K562 (cell line): ENCODE measurements around the gene CGB3. TPM values are rescaled to one million over a fixed set of nuclear protein-coding genes. Genes with fewer than 3 reads are reported as not detected.

Experiments used
- BACH1 ChIP-seq: fragments of 200-800 bp; sonication (Bioruptor generic); IDR thresholded peaks from 2 replicates; pipeline ENCODE4 v1.6.1; 2016; ENCODE audit warnings: missing genetic modification characterization, missing compliant biosample characterization
- CXXC5 ChIP-seq: fragments of 250-450 bp; sonication (Bioruptor Pico); IDR thresholded peaks from 2 replicates; pipeline ENCODE4 v1.8.0; 2022; ENCODE audit warnings: inconsistent platforms, mild to moderate bottlenecking, moderate library complexity
- HDAC6 ChIP-seq: IDR thresholded peaks from 2 replicates; pipeline ENCODE4 v1.6.1; 2012; ENCODE audit warnings: low read depth, mild to moderate bottlenecking, control low read depth, inconsistent platforms, low read length, moderate library complexity
- HDAC8 ChIP-seq: fragments of 450-650 bp; IDR thresholded peaks from 2 replicates; pipeline ENCODE4 v1.6.1; 2016; ENCODE audit warnings: mild to moderate bottlenecking, missing genetic modification characterization, moderate library complexity, missing compliant biosample characterization
- KLF6 ChIP-seq: fragments of 250-450 bp; sonication (Bioruptor Pico); IDR thresholded peaks from 2 replicates; pipeline ENCODE4 v1.4.0; 2020; ENCODE audit warnings: mild to moderate bottlenecking, moderate library complexity, borderline replicate concordance
- PTBP1 ChIP-seq: fragments of 200-400 bp; formaldehyde crosslinking; IDR thresholded peaks from 2 replicates; pipeline ENCODE4 v1.6.1; 2017; ENCODE audit warnings: low read depth, low read length
- PYGO2 ChIP-seq: fragments of 450-650 bp; IDR thresholded peaks from 2 replicates; pipeline ENCODE4 v1.6.1; 2016; ENCODE audit warnings: mild to moderate bottlenecking, missing genetic modification characterization, moderate library complexity, missing compliant biosample characterization
- SP1 ChIP-seq: sonication (generic); formaldehyde crosslinking; IDR thresholded peaks from 2 replicates; pipeline ENCODE4 v1.8.1; 2022; ENCODE audit warnings: mild to moderate bottlenecking, missing genetic modification reagents
- VEZF1 ChIP-seq: fragments of 200-800 bp; sonication (Bioruptor generic); IDR thresholded peaks from 2 replicates; pipeline ENCODE4 v1.6.1; 2017; ENCODE audit warnings: missing genetic modification characterization, missing compliant biosample characterization
- ZBTB40 ChIP-seq, 2 experiments: fragments of 450-650 bp in 1 of 2; sonication (generic) in 1 of 2; formaldehyde crosslinking in 1 of 2; IDR thresholded peaks; 2 replicates each; pipeline versions ENCODE4 v1.7.1 to v1.9.0; 2016 to 2022; ENCODE audit warnings: inconsistent platforms in 1 of 2, mild to moderate bottlenecking in 1 of 2, missing genetic modification reagents in 1 of 2
- ZNF311 ChIP-seq: fragments of 250-450 bp; sonication (Bioruptor Pico); IDR thresholded peaks from 2 replicates; pipeline ENCODE4 v1.4.0; 2020; ENCODE audit warnings: mild to moderate bottlenecking, moderate library complexity
- ZNF395 ChIP-seq: fragments of 200-800 bp; sonication (Bioruptor generic); IDR thresholded peaks from 2 replicates; pipeline ENCODE4 v1.6.1; 2017; ENCODE audit warnings: missing genetic modification characterization, missing compliant biosample characterization
- ZNF41 ChIP-seq: fragments of 250-450 bp; sonication (Bioruptor Pico); conservative IDR thresholded peaks from 2 replicates; pipeline ENCODE4 v1.4.0; 2020; ENCODE audit warnings: mild to moderate bottlenecking
- ZNF584 ChIP-seq: fragments of 200-800 bp; sonication (Bioruptor generic); IDR thresholded peaks from 2 replicates; pipeline ENCODE4 v1.6.1; 2016; ENCODE audit warnings: low read depth, mild to moderate bottlenecking, missing genetic modification characterization, missing compliant biosample characterization
- polyA plus RNA-seq, 8 experiments: library from polyadenylated mRNA; depleted of rRNA in 4 of 8; stranded (reverse) in 5 of 8; unstranded in 3 of 8; fragments of >200 nt; fragmentation: Nextera tagmentation in 2 of 8; fragmentation: Illumina TruSeq in 1 of 8; extraction: Ambion mirVana in 2 of 8; extraction: Trizol in 1 of 8; gene quantifications; 2 replicates each; pipeline versions ENCODE4 v1.2.1 to v1.2.3, GENCODE V29; 2011 to 2014; ENCODE audit warnings: inconsistent platforms in 1 of 8, missing spikeins in 1 of 8
- total RNA-seq, 7 experiments: library from RNA; depleted of rRNA in 6 of 7; stranded (reverse); fragments of >200 nt in 6 of 7; fragmentation: Illumina TruSeq in 2 of 7; extraction: Trizol in 2 of 7; gene quantifications; 2 replicates each; pipeline versions ENCODE4 v1.2.1 to v1.2.3, GENCODE V29; 2011 to 2021; ENCODE audit warnings: low replicate concordance in 1 of 7

Gene CGB3
- total and polyA plus RNA-seq, 9 of the 15 experiments (the other 6 are each of a cell fraction or from before 2014, with no cell fraction given) = not detected

GRCh38 chr19:48975947-48976847 lies 47.9 kb downstream of the CGB3 start (continued):
- TF ChIP-seq ZNF395 = peak; percentile 66; the same call in 1 of the 2 replicates
- TF ChIP-seq PTBP1 = no peak
- no peak for TF ChIP-seq PYGO2 (tag)
- TF ChIP-seq HDAC6 = no peak
- TF ChIP-seq SP1 = peak; percentile 54; the same call in 1 of the 2 replicates
- peak; percentile 54; the same call in 1 of the 2 replicates for TF ChIP-seq KLF6 (CRISPR knock-in tag)
- TF ChIP-seq ZNF311 (CRISPR knock-in tag) = no peak
- peak; percentile 66; the same call in 1 of the 2 replicates for TF ChIP-seq BACH1 (tag)
- TF ChIP-seq ZNF41 (CRISPR knock-in tag) = no peak
- TF ChIP-seq ZBTB40 (IDR thresholded peaks at IDR 0.05) = peak; percentile 81
- no peak for TF ChIP-seq ZBTB40 (CRISPR knock-in tag; IDR thresholded peaks at IDR 0.05)
- peak; percentile 47 for TF ChIP-seq VEZF1
- no peak for TF ChIP-seq HDAC8 (tag)
- TF ChIP-seq CXXC5 (CRISPR knock-in tag) = peak; percentile 69
- peak; percentile 63; the same call in 1 of the 2 replicates for TF ChIP-seq ZNF584 (CRISPR knock-in tag)
